NOMO-1 treated with dmso at 0.1 percent for 144 hours (cell line): ENCODE measurements around the gene SLC9A9.
A peak's percentile ranks its signal among the peaks of the same experiment; 100 is the strongest.

Experiments
- DNase-seq: peaks from one replicate; lab custom pipeline; 2025; ENCODE audit not compliant: unreplicated experiment; lab: John Stamatoyannopoulos, UW

Gene SLC9A9

GRCh38 chr3:143478115-143478693 lies 370.1 kb downstream of the SLC9A9 start:
- DNase-seq = no peak

GRCh38 chr3:143476965-143477640 lies 371.2 kb downstream of the SLC9A9 start:
- no peak for DNase-seq

GRCh38 chr3:143475981-143476380 lies 372.3 kb downstream of the SLC9A9 start:
- no peak for DNase-seq

- DNase-seq = no peak
Observed at GRCh38 chr3:143472731-143473523, 375.3 kb downstream of the SLC9A9 start.

GRCh38 chr3:143471705-143472104 lies 376.6 kb downstream of the SLC9A9 start:
- no peak for DNase-seq

- no peak for DNase-seq
Observed at GRCh38 chr3:143469159-143469558, 379.1 kb downstream of the SLC9A9 start.

- DNase-seq = no peak
Observed at GRCh38 chr3:143465666-143466065, 382.6 kb downstream of the SLC9A9 start.

- no peak for DNase-seq
Observed at GRCh38 chr3:143464850-143465249, 383.4 kb downstream of the SLC9A9 start.

- no peak for DNase-seq
Observed at GRCh38 chr3:143455480-143455879, 392.8 kb downstream of the SLC9A9 start.

GRCh38 chr3:143450632-143451031 lies 397.6 kb downstream of the SLC9A9 start:
- no peak for DNase-seq

GRCh38 chr3:143447491-143447890 lies 400.8 kb downstream of the SLC9A9 start:
- no peak for DNase-seq

GRCh38 chr3:143445118-143445517 lies 403.1 kb downstream of the SLC9A9 start:
- DNase-seq = no peak

GRCh38 chr3:143443851-143444331 lies 404.4 kb downstream of the SLC9A9 start:
- peak; percentile 92 for DNase-seq

GRCh38 chr3:143442814-143443447 lies 405.3 kb downstream of the SLC9A9 start:
- no peak for DNase-seq

- no peak for DNase-seq
Observed at GRCh38 chr3:143441516-143442171, 406.6 kb downstream of the SLC9A9 start.

- DNase-seq = no peak
Observed at GRCh38 chr3:143439817-143440216, 408.5 kb downstream of the SLC9A9 start.

- DNase-seq = no peak
Observed at GRCh38 chr3:143437405-143437804, 410.9 kb downstream of the SLC9A9 start.

- no peak for DNase-seq
Observed at GRCh38 chr3:143436231-143436930, 411.9 kb downstream of the SLC9A9 start.

GRCh38 chr3:143433787-143434378 lies 414.4 kb downstream of the SLC9A9 start:
- DNase-seq = no peak

- DNase-seq = peak; percentile 77
Observed at GRCh38 chr3:143431298-143431697, 417.0 kb downstream of the SLC9A9 start.
